Measurements from ENCODE around the gene TTLL11. TPM values are rescaled to one million over a fixed set of nuclear protein-coding genes. Genes with fewer than 3 reads are reported as not detected.
A peak's percentile ranks its signal among the peaks of the same experiment; 100 is the strongest.

Gene TTLL11
- polyA plus RNA-seq, 1 donor (not counting 4 experiments of a cell fraction or from before 2014, with no cell fraction given), result 8.0 TPM

GRCh38 chr9:121944711-121945191 is 148.4 kb downstream of the TTLL11 start:
- H3K27ac ChIP-seq (ENCODE audit: control insufficient read depth, insufficient read depth, low read length), result peak overlapping the region; percentile 39
- peaks cover 7% of the 10 kb centered on the region for H4K20me1 ChIP-seq (ENCODE audit: control insufficient read depth, extremely low read depth, insufficient read depth, low read length)
- H3K9me3 ChIP-seq (ENCODE audit: control insufficient read depth, low read depth, low read length), result no peaks in the 10 kb centered on the region
- no peak overlapping the region for H2AFZ ChIP-seq (ENCODE audit: control insufficient read depth, low read length)
- H3K9ac ChIP-seq (ENCODE audit: control insufficient read depth, extremely low read depth, insufficient read depth, low read length), result no peak overlapping the region
- no peak overlapping the region for H3K4me3 ChIP-seq (ENCODE audit: control insufficient read depth in 2 of 3, extremely low read depth in 1 of 3, insufficient read depth in 2 of 3, low read depth in 1 of 3, low read length in 3 of 3)
- peak overlapping the region; percentile 57 for H3K4me2 ChIP-seq (ENCODE audit: control insufficient read depth, extremely low read depth, insufficient read depth, low read depth, low read length)
- H3K9me1 ChIP-seq (ENCODE audit: control insufficient read depth, extremely low read depth, insufficient read depth, low read length), result peaks cover 6% of the 10 kb centered on the region
- H3K4me1 ChIP-seq (ENCODE audit: control insufficient read depth, extremely low read depth, insufficient read depth, low read length), result peaks cover 59% of the 10 kb centered on the region
- H3K79me2 ChIP-seq (ENCODE audit: control insufficient read depth, insufficient read depth, low read length), result peaks cover 45% of the 10 kb centered on the region
- FAIRE-seq (peak; percentile 71), DNase-seq (ENCODE audit: low read depth, low spot score) (no peak)
- TF ChIP-seq EZH2 (IDR thresholded peaks at IDR 0.05; ENCODE audit: low read length), result no peak
- TF ChIP-seq, protein P1, sequence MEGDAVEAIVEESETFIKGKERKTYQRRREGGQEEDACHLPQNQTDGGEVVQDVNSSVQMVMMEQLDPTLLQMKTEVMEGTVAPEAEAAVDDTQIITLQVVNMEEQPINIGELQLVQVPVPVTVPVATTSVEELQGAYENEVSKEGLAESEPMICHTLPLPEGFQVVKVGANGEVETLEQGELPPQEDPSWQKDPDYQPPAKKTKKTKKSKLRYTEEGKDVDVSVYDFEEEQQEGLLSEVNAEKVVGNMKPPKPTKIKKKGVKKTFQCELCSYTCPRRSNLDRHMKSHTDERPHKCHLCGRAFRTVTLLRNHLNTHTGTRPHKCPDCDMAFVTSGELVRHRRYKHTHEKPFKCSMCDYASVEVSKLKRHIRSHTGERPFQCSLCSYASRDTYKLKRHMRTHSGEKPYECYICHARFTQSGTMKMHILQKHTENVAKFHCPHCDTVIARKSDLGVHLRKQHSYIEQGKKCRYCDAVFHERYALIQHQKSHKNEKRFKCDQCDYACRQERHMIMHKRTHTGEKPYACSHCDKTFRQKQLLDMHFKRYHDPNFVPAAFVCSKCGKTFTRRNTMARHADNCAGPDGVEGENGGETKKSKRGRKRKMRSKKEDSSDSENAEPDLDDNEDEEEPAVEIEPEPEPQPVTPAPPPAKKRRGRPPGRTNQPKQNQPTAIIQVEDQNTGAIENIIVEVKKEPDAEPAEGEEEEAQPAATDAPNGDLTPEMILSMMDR (optimal IDR thresholded peaks at IDR 0.05 in 1 of 3, IDR thresholded peaks at IDR 0.05 in 1 of 3, conservative IDR thresholded peaks at IDR 0.05 in 1 of 3; ENCODE audit: extremely low read depth in 1 of 3, insufficient read depth in 2 of 3, low read length in 3 of 3), result no peak
- no peaks in the 10 kb centered on the region for H3K27me3 ChIP-seq (ENCODE audit: control insufficient read depth, extremely low read depth, insufficient read depth, low read length)
- H3K36me3 ChIP-seq (ENCODE audit: control insufficient read depth in 2 of 2, extremely low read depth in 1 of 2, insufficient read depth in 2 of 2, low read length in 2 of 2), result peaks cover 5 to 18% of the 10 kb centered on the region in 2 experiments
- dilution Hi-C loops (cut with MboI; ENCODE audit: extremely low pct_ligation_motif_present, low sequenced_read_pairs), result no loop called here

DNA sequence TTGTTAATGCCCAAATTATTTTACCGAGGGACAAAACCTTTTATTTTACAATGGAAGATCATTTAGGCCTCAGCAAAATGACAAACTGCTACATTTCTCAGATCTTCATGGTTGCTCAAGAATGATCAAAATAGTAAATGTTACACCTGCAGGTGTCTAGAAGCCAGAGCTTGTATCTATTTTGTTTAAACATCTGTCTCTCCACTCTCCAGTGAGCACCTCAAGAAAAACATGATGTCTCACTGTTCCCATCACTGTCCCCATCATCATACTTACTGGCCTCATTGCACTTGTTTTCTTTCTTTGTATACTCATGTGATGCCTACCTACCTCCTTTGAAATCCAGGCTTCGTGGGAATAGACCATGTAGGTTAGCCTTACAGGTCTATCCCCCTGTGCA is 149.6 kb downstream of the TTLL11 start:
- no peak overlapping the region for H3K27ac ChIP-seq (ENCODE audit: control insufficient read depth, insufficient read depth, low read length)
- no peak overlapping the region for H3K4me2 ChIP-seq (ENCODE audit: control insufficient read depth, extremely low read depth, insufficient read depth, low read depth, low read length)
- no peak for DNase-seq (ENCODE audit: low read depth, low spot score)
- no peaks in the 10 kb centered on the region for H3K27me3 ChIP-seq (ENCODE audit: control insufficient read depth, extremely low read depth, insufficient read depth, low read length)
- dilution Hi-C loops (cut with MboI; ENCODE audit: extremely low pct_ligation_motif_present, low sequenced_read_pairs), result no loop called here
- H3K79me2 ChIP-seq (ENCODE audit: control insufficient read depth, insufficient read depth, low read length), result peaks cover 47% of the 10 kb centered on the region
- H4K20me1 ChIP-seq (ENCODE audit: control insufficient read depth, extremely low read depth, insufficient read depth, low read length), result peaks cover 7% of the 10 kb centered on the region
- H3K4me3 ChIP-seq (ENCODE audit: control insufficient read depth in 2 of 3, extremely low read depth in 1 of 3, insufficient read depth in 2 of 3, low read depth in 1 of 3, low read length in 3 of 3), result no peak overlapping the region
- peaks cover 46% of the 10 kb centered on the region for H3K4me1 ChIP-seq (ENCODE audit: control insufficient read depth, extremely low read depth, insufficient read depth, low read length)
- no peak overlapping the region for H3K9ac ChIP-seq (ENCODE audit: control insufficient read depth, extremely low read depth, insufficient read depth, low read length)
- no peak overlapping the region for H2AFZ ChIP-seq (ENCODE audit: control insufficient read depth, low read length)
- H3K9me3 ChIP-seq (ENCODE audit: control insufficient read depth, low read depth, low read length), result no peaks in the 10 kb centered on the region
- H3K36me3 ChIP-seq (ENCODE audit: control insufficient read depth in 2 of 2, extremely low read depth in 1 of 2, insufficient read depth in 2 of 2, low read length in 2 of 2), result peaks cover 3 to 12% of the 10 kb centered on the region in 2 experiments
- no peak for FAIRE-seq
- peaks cover 6% of the 10 kb centered on the region for H3K9me1 ChIP-seq (ENCODE audit: control insufficient read depth, extremely low read depth, insufficient read depth, low read length)
- TF ChIP-seq EZH2 (IDR thresholded peaks at IDR 0.05; ENCODE audit: low read length), result no peak
- TF ChIP-seq, protein P1 (optimal IDR thresholded peaks at IDR 0.05 in 1 of 3, IDR thresholded peaks at IDR 0.05 in 1 of 3, conservative IDR thresholded peaks at IDR 0.05 in 1 of 3; ENCODE audit: extremely low read depth in 1 of 3, insufficient read depth in 2 of 3, low read length in 3 of 3), result no peak

Data from keratinocyte (primary cell).